ENCODE results near the gene PLSCR5. TPM values are rescaled to one million over a fixed set of nuclear protein-coding genes. Genes with fewer than 3 reads are reported as not detected.

PLSCR5 gene
- not detected for total RNA-seq

GRCh38 chr3:146605106-146605505, at the start of gene PLSCR5:
Gene PLSCR5, minus strand, starts transcription at chr3:146605346. Its CDS starts 134 bp downstream, at chr3:146605212.

GRCh38 chr3:146544002-146544928, 60.9 kb downstream of the PLSCR5 start, which contains the start of gene PLSCR1:
Gene PLSCR1, minus strand, starts transcription at chr3:146544607. Its CDS starts 8,055 bp downstream, at chr3:146536552.

Other genes with a start within 250 kb of the PLSCR5 start
- not detected for gene PLSCR2, start 135.8 kb downstream of the PLSCR5 start, total RNA-seq
- 40.4 TPM for gene PLSCR1, start 60.7 kb downstream of the PLSCR5 start, total RNA-seq

Data from camera-type eye (tissue), 1 donor.